ENCODE measurements around the gene SLC35B4.
"Not testable (repeated sequence)": the region's sequence is repeated elsewhere in the genome, so short reads cannot be mapped to it uniquely, and the experiment has no call there.

Gene SLC35B4

DNA sequence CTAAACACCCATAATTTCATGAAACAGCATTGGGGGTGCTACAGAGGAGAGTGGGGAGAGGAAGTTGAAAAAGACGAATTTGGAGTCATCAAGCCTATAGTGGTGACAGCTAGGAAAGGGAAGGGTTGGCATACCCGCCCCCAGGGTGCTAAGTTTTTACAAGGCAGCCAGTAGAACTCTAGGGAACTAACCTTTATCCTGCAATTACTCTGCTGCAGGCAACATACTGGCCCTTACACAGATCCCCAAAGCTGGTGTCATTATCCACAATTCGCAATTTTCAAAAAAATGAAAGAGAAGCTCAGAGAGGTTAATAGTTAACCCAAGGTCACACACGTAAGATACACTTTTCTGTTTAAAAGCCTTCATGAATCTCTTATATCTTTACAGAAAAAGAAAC, 14.2 kb upstream of the SLC35B4 start:
- DNase-seq, result no peak

DNA sequence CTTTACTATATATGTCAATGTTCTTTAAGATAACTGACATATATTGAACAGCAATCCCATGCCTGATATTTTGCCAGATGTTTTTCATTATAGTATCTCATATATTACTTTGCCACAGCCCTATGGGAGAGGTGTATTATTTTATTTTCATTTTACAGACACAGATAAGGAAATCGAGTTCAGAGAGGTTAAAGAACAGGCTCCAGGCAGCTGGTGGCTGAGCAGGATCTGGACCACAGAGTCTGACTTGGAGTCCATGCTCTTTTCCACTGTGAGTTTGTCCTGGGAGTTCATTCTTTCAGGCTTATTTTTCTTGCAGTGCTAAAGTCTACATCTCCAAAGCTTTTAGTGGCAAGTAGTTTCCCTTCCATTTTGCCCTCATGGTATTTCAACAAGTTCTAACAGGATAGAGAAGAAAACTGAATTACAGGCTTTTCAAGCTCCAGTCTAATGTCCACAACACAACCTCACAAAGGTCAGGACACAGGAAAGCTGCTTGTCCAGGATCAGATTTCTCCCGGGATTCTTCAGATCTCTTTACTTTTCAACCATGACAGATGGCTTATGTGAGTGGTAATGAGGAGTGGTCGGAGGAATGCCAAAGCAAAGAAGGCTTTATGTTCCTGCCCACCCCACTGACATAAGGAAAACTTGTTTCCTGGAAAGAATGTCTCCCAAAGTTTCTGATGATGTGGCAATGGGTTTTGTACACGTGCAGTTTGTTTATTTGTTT, 13.1 kb upstream of the SLC35B4 start:
- no peak for DNase-seq

GRCh38 chr7:134328900-134329299, 12.2 kb upstream of the SLC35B4 start:
- DNase-seq, result no peak

- DNase-seq, result no peak
Observed at GRCh38 chr7:134327896-134328295, 11.2 kb upstream of the SLC35B4 start.

DNA sequence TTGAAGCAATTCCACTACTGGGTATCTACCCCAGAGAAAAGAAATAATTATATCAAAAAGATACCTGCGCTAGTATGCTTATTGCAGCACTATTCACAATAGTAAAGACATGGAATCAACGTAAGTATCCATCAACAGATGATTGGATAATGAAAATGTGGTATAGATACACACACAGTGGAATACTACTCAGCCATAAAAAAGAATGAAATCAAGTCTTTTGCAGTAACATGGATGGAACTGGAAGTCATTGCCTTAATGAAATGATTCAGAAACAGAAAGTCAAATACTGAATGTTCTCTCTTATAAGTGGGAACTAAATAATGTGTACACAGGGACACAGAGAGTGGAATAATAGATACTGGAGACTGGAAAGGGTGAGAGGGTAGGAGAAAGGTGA, 7.4 kb upstream of the SLC35B4 start:
- no peak for DNase-seq

GRCh38 chr7:134320201-134320600, 3.5 kb upstream of the SLC35B4 start:
- DNase-seq, result no peak

DNA sequence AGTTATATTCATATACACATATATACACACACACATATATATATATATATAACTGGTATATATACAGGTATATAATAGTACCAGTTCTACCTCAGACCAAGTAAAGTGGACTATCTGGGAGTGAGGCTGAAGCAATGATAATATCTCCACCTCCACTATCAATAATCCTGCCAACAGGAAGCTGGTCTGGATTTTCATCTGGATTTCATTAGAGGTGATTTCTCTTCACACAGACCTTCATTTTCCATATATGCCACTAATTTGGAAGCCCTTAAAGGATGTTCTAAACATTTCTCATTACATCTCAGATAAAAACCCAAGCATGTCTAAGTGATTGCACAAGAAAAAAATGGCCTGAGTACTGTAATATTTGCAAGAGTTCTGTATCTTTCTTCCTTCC, 1.7 kb upstream of the SLC35B4 start:
- no peak for DNase-seq

- no peak for DNase-seq
Observed at GRCh38 chr7:134317434-134317833, 704 bp upstream of the SLC35B4 start.

- DNase-seq, result no peak
Observed at GRCh38 chr7:134315679-134316538, 821 bp downstream of the SLC35B4 start.

GRCh38 chr7:134313543-134313942, 3.2 kb downstream of the SLC35B4 start:
- no peak for DNase-seq

DNA sequence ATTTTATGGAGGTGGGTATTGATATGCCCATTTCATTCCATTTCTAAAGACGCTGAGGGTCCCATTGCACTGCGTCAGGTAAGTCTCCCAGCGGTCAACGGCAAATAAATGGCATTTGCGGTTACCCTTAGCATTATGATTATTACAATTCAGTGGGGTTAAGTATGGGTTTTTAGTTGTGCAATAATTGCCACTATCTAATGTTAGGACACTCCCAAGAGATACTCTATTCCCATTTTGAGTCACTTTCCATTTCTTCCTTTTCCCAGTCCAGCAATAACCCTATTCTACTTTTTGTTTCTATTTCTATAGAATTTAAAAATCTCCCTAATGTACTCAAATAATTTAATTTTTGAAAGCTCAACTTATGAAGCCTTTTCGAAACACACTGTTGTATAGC, 4.0 kb downstream of the SLC35B4 start:
- no peak for DNase-seq

DNA sequence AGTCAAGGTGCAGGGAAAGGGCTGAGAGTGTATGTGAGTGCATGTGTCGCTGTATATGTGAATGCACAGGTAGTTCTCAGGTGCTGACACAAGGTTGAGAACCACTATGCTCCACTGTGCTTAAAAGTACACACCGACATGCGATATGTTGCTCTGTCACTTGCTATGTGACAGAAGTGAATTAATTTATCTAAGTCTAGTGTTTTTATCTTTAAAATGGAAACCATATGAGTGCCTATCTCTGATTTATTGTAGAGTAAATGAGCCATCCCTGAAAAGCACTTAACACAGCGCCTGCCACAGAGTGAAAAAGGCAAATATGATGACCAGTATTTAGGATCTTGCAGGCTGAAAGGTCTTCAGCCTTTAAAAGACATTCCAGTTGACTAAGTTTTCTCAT, 4.9 kb downstream of the SLC35B4 start:
- no peak for DNase-seq

DNA sequence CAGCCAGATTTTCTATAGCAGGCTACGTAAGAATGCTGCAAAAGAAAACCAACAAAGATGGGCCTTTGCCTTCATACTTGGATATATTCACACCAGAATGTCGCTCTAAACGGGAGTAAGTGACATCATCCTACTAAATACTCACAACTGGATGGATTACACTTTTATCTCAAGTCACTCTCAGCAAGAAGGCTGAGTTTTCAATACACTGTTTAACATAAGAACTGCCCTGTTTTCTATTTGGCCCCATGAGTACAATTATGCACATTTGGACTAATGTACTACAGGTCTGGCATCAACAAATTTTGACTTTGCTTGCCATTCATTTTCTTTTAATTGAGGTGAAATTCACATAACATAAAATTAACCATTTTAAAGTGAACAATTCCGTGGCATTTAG, 8.2 kb downstream of the SLC35B4 start:
- DNase-seq, result no peak

DNA sequence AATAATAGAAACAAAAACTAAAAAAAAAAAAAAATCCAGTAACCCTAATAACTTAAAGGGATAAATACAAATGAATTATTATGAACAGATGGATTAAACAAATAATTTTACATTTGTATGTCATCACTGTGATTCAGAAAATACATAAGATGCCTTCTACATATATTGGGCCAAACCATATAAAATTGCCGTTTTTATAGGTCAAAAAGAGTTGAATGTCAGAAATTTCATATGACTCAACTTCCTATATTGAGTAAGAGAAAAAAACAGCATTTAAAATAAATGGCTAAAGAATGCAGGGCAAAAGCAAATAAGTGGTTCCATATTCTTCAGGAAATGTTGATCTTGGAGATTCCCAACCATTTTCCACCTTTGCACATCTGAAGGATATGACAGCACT, 9.4 kb downstream of the SLC35B4 start:
- DNase-seq, result no peak

GRCh38 chr7:134302120-134302519, 14.6 kb downstream of the SLC35B4 start:
- no peak for DNase-seq

GRCh38 chr7:134301592-134301991, 15.1 kb downstream of the SLC35B4 start:
- DNase-seq, result peak; percentile 19

- DNase-seq, result no peak
Observed at GRCh38 chr7:134300988-134301387, 15.7 kb downstream of the SLC35B4 start.

GRCh38 chr7:134298902-134299683, 17.6 kb downstream of the SLC35B4 start:
- peak; percentile 10 for DNase-seq

- DNase-seq, result no peak
Observed at GRCh38 chr7:134297489-134297888, 19.2 kb downstream of the SLC35B4 start.

- DNase-seq, result not testable (repeated sequence)
Observed at GRCh38 chr7:134295982-134296381, 20.7 kb downstream of the SLC35B4 start.

DNA sequence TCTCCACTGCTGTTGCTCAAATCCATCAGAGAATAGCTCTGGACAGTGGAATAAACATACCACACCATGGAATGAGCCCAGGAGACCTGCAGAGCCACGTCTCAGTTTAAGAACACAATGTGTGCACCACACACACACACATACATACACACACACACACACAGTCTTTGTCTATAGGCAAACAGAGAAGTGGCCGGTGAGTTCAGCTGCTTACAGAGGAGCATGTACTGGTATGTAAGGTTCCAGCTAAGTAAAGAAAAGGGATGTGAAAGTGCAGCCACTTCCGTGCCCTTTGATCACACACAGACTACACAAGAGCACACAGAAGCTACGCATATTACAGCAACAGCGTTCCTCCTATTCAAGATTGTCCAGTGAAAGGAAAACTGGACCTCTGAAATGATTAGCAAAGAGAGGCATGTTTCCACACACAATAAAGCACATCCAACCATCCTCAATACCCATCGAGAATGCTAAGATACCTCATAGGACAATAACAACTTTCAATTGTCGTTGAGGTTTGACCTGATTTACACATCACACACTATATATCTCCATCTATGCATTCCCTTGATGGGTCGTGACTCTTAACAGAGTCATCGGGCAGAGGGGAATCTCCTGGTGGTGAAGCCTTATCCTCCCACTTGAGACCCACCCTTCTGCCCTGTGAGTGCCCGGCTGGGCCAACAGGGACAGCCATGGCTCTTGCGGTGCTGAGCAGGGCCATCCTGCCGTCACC, 23.6 kb downstream of the SLC35B4 start:
- no peak for DNase-seq

DNA sequence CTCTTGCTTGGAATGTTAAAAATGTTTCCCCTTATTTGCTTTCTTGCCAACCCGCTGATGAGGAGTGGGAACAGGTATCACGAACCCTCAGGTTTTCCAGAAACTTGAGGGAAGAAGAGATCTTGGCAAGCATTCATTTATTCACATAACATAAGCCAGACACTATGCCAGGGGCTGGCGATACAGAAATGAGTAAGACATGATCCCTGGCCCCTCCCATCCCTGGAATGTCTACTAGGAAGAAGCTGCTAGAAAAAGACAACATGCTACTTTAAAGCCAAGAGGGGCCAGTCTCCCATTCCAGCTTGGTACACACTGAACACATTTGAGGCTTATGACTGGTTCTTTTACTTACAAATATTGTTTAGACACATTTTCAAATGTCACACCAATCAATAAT, 26.4 kb downstream of the SLC35B4 start:
- DNase-seq, result no peak

DNA sequence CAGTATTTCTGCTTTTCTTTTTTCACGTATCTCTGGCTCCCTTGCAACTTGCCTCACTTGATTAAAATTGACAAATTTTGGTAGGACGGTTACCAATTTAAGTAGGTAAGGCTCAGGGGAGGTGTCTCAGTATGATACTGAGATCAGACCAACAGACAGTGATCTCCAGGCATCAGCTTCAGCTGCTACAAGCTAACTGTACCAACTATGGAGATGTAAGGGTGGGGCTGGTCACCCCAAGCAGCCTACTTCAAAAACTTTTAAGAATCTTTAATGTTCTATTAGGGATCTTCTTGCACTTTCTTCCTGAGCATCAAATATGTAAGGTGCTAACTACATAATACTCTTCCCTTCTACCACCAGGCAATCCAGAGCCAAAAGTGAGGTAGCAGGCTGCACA, 26.9 kb downstream of the SLC35B4 start:
- DNase-seq, result no peak

All from NCI-H446 treated with DMSO at 0.1 percent for 48 hours (cell line).